H1 (cell line): ENCODE measurements around the gene APBA3. TPM values are rescaled to one million over a fixed set of nuclear protein-coding genes. Genes with fewer than 3 reads are reported as not detected.

Experiments used
- JUND ChIP-seq: IDR thresholded peaks from 2 replicates; pipeline ENCODE4 v1.6.1; 2011; ENCODE audit warnings: mild to moderate bottlenecking, improper control_type of control experiment, low read length
- MAFK ChIP-seq: IDR thresholded peaks from 2 replicates; pipeline ENCODE4 v1.6.1; 2012; ENCODE audit warnings: low read depth, mild to moderate bottlenecking, improper control_type of control experiment, low read length
- USF2 ChIP-seq: IDR thresholded peaks from 2 replicates; pipeline ENCODE4 v1.6.1; 2011; ENCODE audit warnings: low read length, improper control_type of control experiment
- polyA plus RNA-seq, 7 experiments: library from polyadenylated mRNA; depleted of rRNA in 3 of 7; stranded (reverse) in 5 of 7; unstranded in 2 of 7; fragments of >200 nt in 5 of 7; fragments of 200-250 nt in 2 of 7; gene quantifications; 1 replicate in 5 of 7; 2 replicates in 1 of 7; 4 replicates in 1 of 7; pipeline versions ENCODE4 v1.2.1 to v1.2.3, GENCODE V29; 2011 to 2013; ENCODE audit warnings: missing spikeins in 2 of 7, mixed read lengths in 2 of 7
- total RNA-seq: library from RNA; stranded (reverse); fragmentation: NEBNext Ultra II Directional; extraction: Animal tissue kit (Norgen Biotek cat#: 25700); gene quantifications from 2 replicates; pipeline ENCODE4 v1.2.1, GENCODE V29; 2021

The APBA3 gene
- total and polyA plus RNA-seq, 2 of the 8 experiments (the other 6 are each of a cell fraction or from before 2014, with no cell fraction given), result 21.4 to 36.9 TPM

GRCh38 chr19:3796358-3796757 is 34.9 kb upstream of the APBA3 start (continued):
- TF ChIP-seq MAFK (no peak), JUND (no peak), USF2 (no peak)
